IMR-90 (cell line): ENCODE data around the gene SEMA3E. TPM values are rescaled to one million over a fixed set of nuclear protein-coding genes. Genes with fewer than 3 reads are reported as not detected.

ENCODE experiments used
- ATAC-seq: fragments of 200-7000 bp; cut with Tn5 transposase; 2 replicates; pipeline ENCODE4 v1.9.1; 2020; ENCODE audit warnings: low read depth, mild to moderate bottlenecking, moderate library complexity
- BruUV-seq: library from RNA; stranded (reverse); fragments of 400-500 nt; replicated peaks from 2 replicates; lab custom pipeline; 2021; lab: Mats Ljungman, UMichigan
- CTCF ChIA-PET: fragments of 300-600 bp; formaldehyde crosslinking; extraction: SDS; loops from one replicate; lab custom pipeline; 2021; ENCODE audit warnings: antibody characterized with exemption; lab: Yijun Ruan, JAX
- POLR2A ChIA-PET: fragments of 300-600 bp; sonication (Branson Sonifier 250); formaldehyde crosslinking; loops from one replicate; lab custom pipeline; 2022; ENCODE audit warnings: antibody characterized with exemption; ENCODE audit not compliant: unreplicated experiment; lab: Charles Lee
- DNase-seq: peaks from one replicate; pipeline ENCODE4 v3.0.0; 2013
- H2AFZ ChIP-seq: replicated peaks from 2 replicates; pipeline ENCODE3; 2013; ENCODE audit warnings: low read length, mild to moderate bottlenecking; ENCODE audit not compliant: poor library complexity
- H2AK5ac ChIP-seq: 2 replicates; pipeline ENCODE4 v1.6.1; 2013; ENCODE audit warnings: low read depth, low read length, inconsistent platforms
- H2AK9ac ChIP-seq: replicated peaks from 2 replicates; pipeline ENCODE3; 2013; ENCODE audit warnings: mild to moderate bottlenecking, low read depth, low read length, moderate library complexity; ENCODE audit not compliant: poor library complexity
- H2BK120ac ChIP-seq: 2 replicates; pipeline ENCODE4 v1.6.1; 2013; ENCODE audit warnings: low read depth, low read length, inconsistent platforms
- H2BK15ac ChIP-seq: 3 replicates; pipeline ENCODE4 v1.6.1; 2013; ENCODE audit warnings: low read depth, low read length, inconsistent platforms
- H2BK20ac ChIP-seq: 2 replicates; pipeline ENCODE4 v1.6.1; 2013; ENCODE audit warnings: low read depth, mild to moderate bottlenecking, inconsistent platforms, low read length, moderate library complexity
- H2BK5ac ChIP-seq: 2 replicates; pipeline ENCODE4 v1.6.1; 2013; ENCODE audit warnings: mild to moderate bottlenecking, low read depth, low read length, inconsistent platforms; ENCODE audit not compliant: poor library complexity, severe bottlenecking
- H3K14ac ChIP-seq: replicated peaks from 2 replicates; pipeline ENCODE4 v1.6.1; 2013; ENCODE audit warnings: low read depth, low read length, inconsistent platforms
- H3K18ac ChIP-seq: 2 replicates; pipeline ENCODE4 v1.6.1; 2013; ENCODE audit warnings: low read depth, low read length, control low read depth
- H3K23ac ChIP-seq: 2 replicates; pipeline ENCODE4 v1.6.1; 2013; ENCODE audit warnings: low read depth, low read length, inconsistent platforms
- H3K27ac ChIP-seq: 2 replicates; pipeline ENCODE4 v1.5.1; 2013; ENCODE audit warnings: mild to moderate bottlenecking, control low read depth, low read length; ENCODE audit not compliant: insufficient read depth
- H3K27me3 ChIP-seq: 2 replicates; pipeline ENCODE4 v1.6.1; 2013; ENCODE audit warnings: low read length; ENCODE audit not compliant: control insufficient read depth, insufficient read depth
- H3K36me3 ChIP-seq: 2 replicates; pipeline ENCODE4 v1.6.1; 2013; ENCODE audit warnings: low read length, mixed read lengths; ENCODE audit not compliant: control insufficient read depth, insufficient read depth
- H3K4ac ChIP-seq: 2 replicates; pipeline ENCODE4 v1.6.1; 2013; ENCODE audit warnings: low read depth, low read length, inconsistent platforms
- H3K4me1 ChIP-seq: 2 replicates; pipeline ENCODE4 v1.6.1; 2013; ENCODE audit warnings: low read length, mixed read lengths; ENCODE audit not compliant: control insufficient read depth, insufficient read depth
- H3K4me2 ChIP-seq: 2 replicates; pipeline ENCODE4 v1.6.1; 2013; ENCODE audit warnings: low read depth, mild to moderate bottlenecking, control low read depth, low read length, moderate library complexity
- H3K4me3 ChIP-seq: 2 replicates; pipeline ENCODE4 v1.5.1; 2013; ENCODE audit warnings: low read depth, mild to moderate bottlenecking, control low read depth, low read length, moderate library complexity; ENCODE audit not compliant: insufficient read depth
- H3K56ac ChIP-seq: 2 replicates; pipeline ENCODE4 v1.6.1; 2013; ENCODE audit warnings: low read length, inconsistent platforms; ENCODE audit not compliant: insufficient read depth; ENCODE audit errors: extremely low read depth
- H3K79me1 ChIP-seq, 2 experiments: 2 replicates each; pipeline ENCODE4 v1.6.1; 2013; ENCODE audit warnings: low read length in 2 of 2, inconsistent platforms in 1 of 2, low read depth in 1 of 2
- H3K9ac ChIP-seq: 2 replicates; pipeline ENCODE4 v1.6.1; 2013; ENCODE audit warnings: low read depth, low read length, control low read depth
- H3K9me1 ChIP-seq: 2 replicates; pipeline ENCODE4 v1.6.1; 2013; ENCODE audit warnings: low read length, inconsistent platforms; ENCODE audit not compliant: insufficient read depth
- H3K9me3 ChIP-seq: 2 replicates; pipeline ENCODE4 v1.6.1; 2013; ENCODE audit warnings: low read length; ENCODE audit not compliant: control insufficient read depth, insufficient read depth
- H4K20me1 ChIP-seq: 2 replicates; pipeline ENCODE4 v1.6.1; 2013; ENCODE audit warnings: low read length, inconsistent platforms; ENCODE audit not compliant: insufficient read depth
- H4K5ac ChIP-seq: 2 replicates; pipeline ENCODE4 v1.6.1; 2013; ENCODE audit warnings: mild to moderate bottlenecking, low read depth, low read length, control low read depth
- H4K8ac ChIP-seq, 2 experiments: 2 replicates each; pipeline ENCODE4 v1.6.1; 2013; ENCODE audit warnings: low read depth in 2 of 2, low read length in 2 of 2, control low read depth in 1 of 2, inconsistent platforms in 1 of 2
- H4K91ac ChIP-seq: 2 replicates; pipeline ENCODE4 v1.6.1; 2013; ENCODE audit warnings: low read depth, low read length, inconsistent platforms; ENCODE audit not compliant: insufficient read depth
- MAFK ChIP-seq: IDR thresholded peaks from 2 replicates; pipeline ENCODE4 v1.6.1; 2012; ENCODE audit warnings: low read depth, low read length, improper control_type of control experiment
- NFE2L2 ChIP-seq: fragments of 150-350 bp; IDR thresholded peaks from 2 replicates; pipeline ENCODE4 v1.6.1; 2016; ENCODE audit warnings: low read depth, mild to moderate bottlenecking, low read length
- RCOR1 ChIP-seq: IDR thresholded peaks from 2 replicates; pipeline ENCODE4 v1.6.1; 2012; ENCODE audit warnings: mild to moderate bottlenecking, low read length, improper control_type of control experiment; ENCODE audit not compliant: insufficient replicate concordance
- WGBS, 2 experiments: methylation state at CpG; one replicate each; pipeline versions ENCODE4 v1.1.5 to v1.1.7; 2013; ENCODE audit warnings: missing lambda C conversion rate in 2 of 2; ENCODE audit not compliant: insufficient read length in 1 of 2; ENCODE audit errors: extremely low coverage in 2 of 2; 5-methylcytosine and 5-hydroxymethylcytosine counted together
- dilution Hi-C: fragments of 300-500 bp; cut with HindIII; formaldehyde crosslinking; loops from one replicate; pipeline ENCODE4 v1.14.3; 2018; ENCODE audit warnings: low sequenced_read_pairs; ENCODE audit not compliant: unreplicated experiment
- in situ Hi-C: fragments of 300-500 bp; cut with MboI; formaldehyde crosslinking; loops from 3 replicates; pipeline ENCODE4 v1.14.3; 2019; ENCODE audit warnings: low sequenced_read_pairs, inconsistent platforms, mixed read lengths
- intact Hi-C: fragments of 100-400 bp; cut with micrococcal nuclease; formaldehyde crosslinking; loops from 2 replicates; pipeline ENCODE4 v1.10.0; 2022
- polyA plus RNA-seq, 3 experiments: library from polyadenylated mRNA; depleted of rRNA; stranded (reverse); fragments of >200 nt; gene quantifications; 2 replicates each; pipeline ENCODE4 v1.2.3, GENCODE V29; 2012; ENCODE audit warnings: low replicate concordance in 1 of 3
- total RNA-seq: library from RNA; depleted of rRNA; stranded (reverse); fragments of >200 nt; gene quantifications from 2 replicates; pipeline ENCODE4 v1.2.3, GENCODE V29; 2012

SEMA3E gene
- total and polyA plus RNA-seq, 2 of the 4 experiments (the other 2 are of a cell fraction) = 0.31 to 0.72 TPM

- Histone ChIP-seq H3K23ac (no peak overlapping the region), H3K27ac (no peak overlapping the region), H3K27me3 (no peaks in the 10 kb centered on the region), H2BK20ac (no peak overlapping the region), H2AK5ac (no peak overlapping the region), H3K9me3 (no peaks in the 10 kb centered on the region), H3K36me3 (no peaks in the 10 kb centered on the region), H2AFZ (no peak overlapping the region), H4K8ac (no peak overlapping the region), H3K79me1 (no peaks in the 10 kb centered on the region), H4K20me1 (no peaks in the 10 kb centered on the region), H3K4me1 (no peaks in the 10 kb centered on the region), H3K14ac (no peak overlapping the region), H4K91ac (no peak overlapping the region), H3K4me3 (no peak overlapping the region), H2BK5ac (no peak overlapping the region), H3K9ac (no peak overlapping the region), H4K5ac (no peak overlapping the region), H3K4ac (no peak overlapping the region), H3K9me1 (no peaks in the 10 kb centered on the region), H3K18ac (no peak overlapping the region), H2BK120ac (no peak overlapping the region), H2AK9ac (no peak overlapping the region), H3K56ac (no peak overlapping the region), H3K4me2 (no peak overlapping the region), H2BK15ac (no peak overlapping the region)
- TF ChIP-seq MAFK (no peak), RCOR1 (no peak), NFE2L2 (no peak)
- ChIA-PET CTCF (no interaction called here), POLR2A (no interaction called here)
- DNase-seq = no peak
- dilution Hi-C loops (no loop called here), intact Hi-C loops (no loop called here), in situ Hi-C loops (no loop called here)
- no TSS peak for BruUV-seq
- no CpG with 5 or more reads among the region's 3 CpGs for WGBS, 2 experiments
- no peak for ATAC-seq
Measured at GRCh38 chr7:83608716-83609115, 40.2 kb downstream of the SEMA3E start.
